GM12878 (cell line): ENCODE measurements around the gene ARRDC5. TPM values are rescaled to one million over a fixed set of nuclear protein-coding genes. Genes with fewer than 3 reads are reported as not detected.

ENCODE experiments used
- ATAC-seq: fragments of 200-7000 bp; cut with Tn5 transposase; 3 replicates; pipeline ENCODE4 v1.9.1; 2020; ENCODE audit warnings: mild to moderate bottlenecking, moderate library complexity
- Bru-seq: library from RNA; stranded (reverse); fragments of 400-500 nt; gene quantifications from one replicate; lab custom pipeline; 2021; lab: Mats Ljungman, UMichigan
- BruChase-seq, 2 experiments: library from RNA; stranded (reverse); fragments of 400-500 nt; gene quantifications; one replicate each; lab custom pipeline; 2021; lab: Mats Ljungman, UMichigan
- BruUV-seq: library from RNA; stranded (reverse); fragments of 400-500 nt; replicated peaks from 2 replicates; lab custom pipeline; 2021; lab: Mats Ljungman, UMichigan
- CTCF ChIA-PET: fragments of 300-600 bp; sonication (Branson Sonifier 250); formaldehyde crosslinking; extraction: SDS; loops from one replicate; lab custom pipeline; 2021; ENCODE audit warnings: inconsistent platforms; lab: Yijun Ruan, JAX
- POLR2A ChIA-PET: fragments of 350-600 bp; formaldehyde crosslinking; extraction: SDS; loops from one replicate; lab custom pipeline; 2021; ENCODE audit warnings: inconsistent platforms; lab: Charles Lee
- RAD21 ChIA-PET: fragments of 300-600 bp; sonication (Branson Sonifier 250); formaldehyde crosslinking; loops from one replicate; lab custom pipeline; 2023; ENCODE audit warnings: antibody characterized with exemption; ENCODE audit not compliant: unreplicated experiment; lab: Charles Lee
- SMC1A ChIA-PET: fragments of 300-600 bp; sonication (Branson Sonifier 250); formaldehyde crosslinking; loops from one replicate; lab custom pipeline; 2023; ENCODE audit not compliant: unreplicated experiment, uncharacterized antibody; lab: Charles Lee
- DNase-seq: peaks from one replicate; pipeline ENCODE4 v3.0.0-alpha.2; 2011; ENCODE audit warnings: low read depth, low spot score
- FAIRE-seq: peaks from 3 replicates; lab custom pipeline; 2011; peaks lifted over from hg19 to GRCh38; lab: Jason Lieb, UNC
- H2AFZ ChIP-seq: 2 replicates; pipeline ENCODE4 v1.6.0; 2011; ENCODE audit warnings: low read depth, low read length, control low read depth; ENCODE audit not compliant: control insufficient read depth
- H3K27ac ChIP-seq: 2 replicates; pipeline ENCODE4 v1.5.1; 2011; ENCODE audit warnings: control low read depth; ENCODE audit not compliant: control insufficient read depth, insufficient read depth
- H3K27me3 ChIP-seq, 2 experiments: replicated peaks in 1 of 2; 2 replicates each; pipeline versions ENCODE4 v1.6.0 to v1.6.1; 2011; ENCODE audit warnings: low read length in 1 of 2; ENCODE audit not compliant: control insufficient read depth in 2 of 2, insufficient read depth in 2 of 2
- H3K36me3 ChIP-seq, 2 experiments: 2 replicates each; pipeline ENCODE4 v1.5.1; 2011; ENCODE audit warnings: low read length in 1 of 2; ENCODE audit not compliant: control insufficient read depth in 2 of 2, insufficient read depth in 2 of 2
- H3K4me1 ChIP-seq: 2 replicates; pipeline ENCODE4 v1.6.1; 2011; ENCODE audit warnings: mild to moderate bottlenecking, low read length, moderate library complexity, mixed read lengths; ENCODE audit not compliant: control insufficient read depth, insufficient read depth
- H3K4me2 ChIP-seq: 2 replicates; pipeline ENCODE4 v1.6.0; 2011; ENCODE audit warnings: control low read depth; ENCODE audit not compliant: control insufficient read depth, insufficient read depth
- H3K4me3 ChIP-seq: fragments of 200-600 bp; sonication (generic); 2 replicates; pipeline ENCODE4 v1.5.1; 2016
- H3K79me2 ChIP-seq: 2 replicates; pipeline ENCODE4 v1.6.0; 2011; ENCODE audit warnings: low read length; ENCODE audit not compliant: control insufficient read depth, insufficient read depth
- H3K9ac ChIP-seq: 2 replicates; pipeline ENCODE4 v1.8.0; 2011; ENCODE audit warnings: low read length, control low read depth, mixed read lengths; ENCODE audit not compliant: control insufficient read depth, insufficient read depth
- H3K9me3 ChIP-seq: replicated peaks from 3 replicates; pipeline ENCODE4 v1.5.1; 2011; ENCODE audit warnings: mild to moderate bottlenecking, low read length; ENCODE audit not compliant: control insufficient read depth, insufficient read depth
- H4K20me1 ChIP-seq: 2 replicates; pipeline ENCODE4 v1.6.0; 2011; ENCODE audit not compliant: control insufficient read depth, insufficient read depth
- CHD4 ChIP-seq: fragments of 200-600 bp; sonication (generic); IDR thresholded peaks from 2 replicates; pipeline ENCODE4 v1.6.1; 2016; ENCODE audit warnings: mild to moderate bottlenecking
- HDGF ChIP-seq: fragments of 450-650 bp; IDR thresholded peaks from 2 replicates; pipeline ENCODE4 v1.6.1; 2016; ENCODE audit warnings: antibody characterized with exemption
- NFXL1 ChIP-seq: fragments of 450-650 bp; IDR thresholded peaks from 2 replicates; pipeline ENCODE4 v1.6.1; 2017; ENCODE audit warnings: antibody characterized with exemption, mild to moderate bottlenecking, borderline replicate concordance
- PRDM15 ChIP-seq: fragments of 450-650 bp; formaldehyde crosslinking; IDR thresholded peaks from 2 replicates; pipeline ENCODE4 v1.4.0; 2020; ENCODE audit warnings: mild to moderate bottlenecking, moderate library complexity
- TCF7 ChIP-seq: IDR thresholded peaks from 2 replicates; pipeline ENCODE4 v1.6.1; 2014; ENCODE audit warnings: antibody characterized with exemption, borderline replicate concordance
- ZBTB11 ChIP-seq: fragments of 450-650 bp; formaldehyde crosslinking; IDR thresholded peaks from 2 replicates; pipeline ENCODE4 v1.5.0; 2022; ENCODE audit warnings: mild to moderate bottlenecking, missing genetic modification characterization
- ZNF592 ChIP-seq: fragments of 450-650 bp; IDR thresholded peaks from 2 replicates; pipeline ENCODE4 v1.6.1; 2017; ENCODE audit warnings: mild to moderate bottlenecking, moderate library complexity
- WGBS: methylation state at CpG from one replicate; pipeline ENCODE4 v1.1.6; 2016; ENCODE audit warnings: low lambda C conversion rate; ENCODE audit not compliant: insufficient replicate concordance, insufficient coverage; ENCODE audit errors: missing lambda C conversion rate; 5-methylcytosine and 5-hydroxymethylcytosine counted together
- in situ Hi-C: fragments of 300-500 bp; cut with MboI; formaldehyde crosslinking; loops from 9 replicates; pipeline ENCODE4 v1.14.3; 2018; ENCODE audit warnings: mixed read lengths
- intact Hi-C: fragments of 100-400 bp; cut with micrococcal nuclease; formaldehyde crosslinking; loops from one replicate; pipeline ENCODE4 v1.14.2; 2022; ENCODE audit not compliant: unreplicated experiment
- long read RNA-seq, 2 experiments: library from polyadenylated mRNA; unstranded; transcript quantifications; one replicate each; pipeline ENCODE4 v2.0.0, GENCODE V29; 2019 to 2020
- polyA minus RNA-seq, 3 experiments: library from RNA; depleted of rRNA, polyadenylated mRNA; stranded (reverse); fragments of >200 nt; gene quantifications; 2 replicates each; pipeline ENCODE4 v1.2.3, GENCODE V29; 2011
- polyA plus RNA-seq, 11 experiments: library from polyadenylated mRNA; depleted of rRNA in 4 of 11; unstranded in 6 of 11; stranded (reverse) in 5 of 11; fragments of >200 nt; fragmentation: Nextera tagmentation in 4 of 11; fragmentation: Illumina TruSeq in 1 of 11; extraction: Ambion mirVana in 4 of 11; extraction: Trizol in 1 of 11; gene quantifications; 1 replicate in 1 of 11; 2 replicates in 10 of 11; pipeline versions ENCODE4 v1.2.1 to v1.2.3, GENCODE V29; 2011 to 2016; ENCODE audit warnings: inconsistent platforms in 2 of 11, missing spikeins in 2 of 11, low read depth in 1 of 11
- total RNA-seq, 4 experiments: library from RNA; depleted of rRNA in 3 of 4; stranded (reverse); fragments of >200 nt in 3 of 4; fragmentation: Illumina TruSeq in 1 of 4; extraction: Trizol in 1 of 4; gene quantifications; 2 replicates each; pipeline versions ENCODE4 v1.2.1 to v1.2.3, GENCODE V29; 2013 to 2021

The ARRDC5 gene
- total RNA-seq (2013; cell fraction: nucleolus; rRNA removed) = 0.69 and 0.94 TPM in 2 replicates
- 0.05 TPM in 1 of 2 replicates, not detected in the other for total RNA-seq (2014; rRNA removed)
- total RNA-seq (2014; rRNA removed; fragmentation: Illumina TruSeq; extraction: Trizol) = 0.18 and 0.31 TPM in 2 replicates
- total RNA-seq (2021) = 0.38 TPM in 1 of 2 replicates, not detected in the other
- not detected for polyA plus RNA-seq (2011; ENCODE audit: low read depth)
- polyA plus RNA-seq (2011; rRNA removed) = 0.04 TPM in 1 of 2 replicates, not detected in the other
- polyA plus RNA-seq (2011; cell fraction: cytosol; rRNA removed) = not detected in 2 replicates
- 0.15 and 0.23 TPM in 2 replicates for polyA plus RNA-seq (2011; cell fraction: nucleus; rRNA removed)
- 0.17 and 0.27 TPM in 2 replicates for polyA plus RNA-seq (2012)
- polyA plus RNA-seq (2014; fragmentation: Illumina TruSeq; extraction: Trizol) = 0.03 TPM in 1 of 2 replicates, not detected in the other
- under 1 TPM; 0.15 to 0.21 TPM for polyA plus RNA-seq (2014; fragmentation: Nextera tagmentation; extraction: Ambion mirVana)
- polyA plus RNA-seq (2014; rRNA removed) = 0.16 TPM in 1 of 2 replicates, not detected in the other
- polyA plus RNA-seq (2016; fragmentation: Nextera tagmentation; extraction: Ambion mirVana) = under 1 TPM; 0.09 to 0.10 TPM
- 0.44 TPM in 1 of 2 replicates, not detected in the other for polyA minus RNA-seq (2011; rRNA and poly(A)+ RNA removed)
- polyA minus RNA-seq (2011; cell fraction: cytosol; rRNA and poly(A)+ RNA removed) = not detected in 2 replicates
- polyA minus RNA-seq (2011; cell fraction: nucleus; rRNA and poly(A)+ RNA removed) = not detected in 2 replicates
- Bru-seq, nascent RNA = percentile 38 among the genes with signal in this experiment
- BruChase-seq, experiment 1, labeled RNA remaining after a 6-hour chase = percentile 37 among the genes with signal in this experiment
- BruChase-seq, experiment 2, labeled RNA remaining after a 2-hour chase = percentile 35 among the genes with signal in this experiment
- long read RNA-seq, experiment 1 = 0 reads
- long read RNA-seq, experiment 2 = 0 reads

DNA sequence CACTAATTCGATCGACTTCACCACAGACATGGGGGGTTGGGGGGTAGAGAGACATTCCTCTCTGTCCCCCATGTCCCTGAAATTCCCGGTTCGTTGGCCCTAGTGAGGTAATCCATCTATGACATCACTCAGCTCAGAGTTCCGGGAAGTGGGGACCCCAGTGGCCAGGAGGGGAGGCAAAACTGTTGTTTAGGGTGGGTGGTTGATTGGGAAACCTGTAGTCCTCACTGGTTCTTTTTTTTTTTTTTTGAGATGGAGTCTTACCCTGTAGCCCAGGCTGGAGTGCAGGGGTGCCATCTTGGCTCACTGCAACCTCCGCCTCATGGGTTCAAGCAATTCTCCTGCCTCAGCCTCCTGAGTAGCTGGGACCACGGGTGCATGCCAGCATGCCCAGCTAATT lies at the start of gene ARRDC5:
TSS of gene ARRDC5 (minus strand) at position 101 of the 400 bp plus-strand sequence. CDS start at position 30, 71 bp downstream.
- Histone ChIP-seq H3K4me2 (no peak within 1 kb of the TSS), H3K36me3 (no peaks in the 10 kb centered on the region), H3K79me2 (no peaks in the 10 kb centered on the region), H3K4me3 (no peak within 1 kb of the TSS), H3K27ac (no peak within 1 kb of the TSS), H3K4me1 (no peaks in the 10 kb centered on the region), H4K20me1 (no peaks in the 10 kb centered on the region), H3K9ac (no peak within 1 kb of the TSS), H3K27me3 (no peaks in the 10 kb centered on the region), H3K9me3 (no peaks in the 10 kb centered on the region), H2AFZ (no peak within 1 kb of the TSS)
- CTCF ChIA-PET = interaction anchor here (1.0 kb wide), 1 partner anchor 8 kb away, joined by 3 read pairs; no protein-coding TSS in a partner anchor
- RAD21 ChIA-PET = no interaction called here
- FAIRE-seq (no peak), DNase-seq (no peak), ATAC-seq (no peak)
- SMC1A ChIA-PET = interaction anchor here (2.3 kb wide), 1 partner anchor 9 kb away, joined by 6 read pairs; no protein-coding TSS in a partner anchor
- WGBS = 65% methylated on average over 7 of the region's 7 CpGs
- no TSS peak for BruUV-seq
- in situ Hi-C loops (no loop called here), intact Hi-C loops (no loop called here)
- POLR2A ChIA-PET = interaction anchor here (1.1 kb wide), 1 partner anchor 35 kb away, joined by 3 read pairs; the partner anchor contains the start of gene PLIN3
- TF ChIP-seq NFXL1 (no peak), ZNF592 (no peak), CHD4 (no peak), ZBTB11 (CRISPR knock-in tag) (no peak), PRDM15 (CRISPR knock-in tag) (no peak), TCF7 (no peak), HDGF (no peak)
